HEK293 (cell line): Measurements from ENCODE around the gene DCC.

Experiments used
- CTCF ChIA-PET: fragments of 350-600 bp; formaldehyde crosslinking; extraction: SDS; loops from one replicate; lab custom pipeline; 2021; ENCODE audit warnings: antibody characterized with exemption; lab: Yijun Ruan, JAX
- POLR2A ChIA-PET: fragments of 300-600 bp; formaldehyde crosslinking; extraction: SDS; loops from one replicate; lab custom pipeline; 2020; ENCODE audit warnings: antibody characterized with exemption, inconsistent platforms; lab: Yijun Ruan, JAX
- H3K27ac ChIP-seq: fragments of 200-500 bp; sonication (Bioruptor generic); 2 replicates; pipeline ENCODE4 v1.5.1; 2014; ENCODE audit warnings: low read depth, low read length, control low read depth, inconsistent platforms; ENCODE audit errors: extremely low read depth
- H3K36me3 ChIP-seq, 2 experiments: fragments of 200-500 bp in 1 of 2; sonication (Bioruptor generic) in 1 of 2; 1 replicate in 1 of 2; 2 replicates in 1 of 2; pipeline ENCODE4 v1.5.1; 2014 to 2017; ENCODE audit warnings: inconsistent platforms in 2 of 2, low read length in 2 of 2; ENCODE audit not compliant: control insufficient read depth in 2 of 2, insufficient read depth in 1 of 2
- H3K4me1 ChIP-seq: fragments of 200-500 bp; sonication (Bioruptor generic); 2 replicates; pipeline ENCODE4 v1.5.1; 2014; ENCODE audit warnings: mild to moderate bottlenecking, low read length, inconsistent platforms; ENCODE audit not compliant: control insufficient read depth, insufficient read depth
- H3K4me3 ChIP-seq: 2 replicates; pipeline ENCODE4 v1.5.1; 2011; ENCODE audit warnings: low read depth, mild to moderate bottlenecking, control low read depth, low read length, moderate library complexity
- H3K9me3 ChIP-seq: fragments of 200-500 bp; sonication (Bioruptor generic); 2 replicates; pipeline ENCODE4 v1.5.1; 2014; ENCODE audit warnings: low read depth, low read length, inconsistent platforms; ENCODE audit not compliant: control insufficient read depth, insufficient read depth
- ELK4 ChIP-seq: IDR thresholded peaks from 2 replicates; pipeline ENCODE4 v1.6.1; 2011; ENCODE audit warnings: mild to moderate bottlenecking, low read depth, low read length, borderline replicate concordance
- GLI2 ChIP-seq: fragments of 450-650 bp; formaldehyde crosslinking; IDR thresholded peaks from 2 replicates; pipeline ENCODE4; 2017; ENCODE audit warnings: missing biosample characterization, missing genetic modification characterization, low read depth, borderline replicate concordance
- PRDM1 ChIP-seq: fragments of 450-650 bp; formaldehyde crosslinking; IDR thresholded peaks from 2 replicates; pipeline ENCODE4; 2016; ENCODE audit warnings: missing biosample characterization, missing genetic modification characterization
- WT1 ChIP-seq: fragments of 450-650 bp; formaldehyde crosslinking; IDR thresholded peaks from 2 replicates; pipeline ENCODE4 v1.5.1; 2016; ENCODE audit warnings: missing biosample characterization, missing genetic modification characterization
- YY2 ChIP-seq: fragments of 450-650 bp; formaldehyde crosslinking; IDR thresholded peaks from 2 replicates; pipeline ENCODE4 v1.5.1; 2016; ENCODE audit warnings: missing biosample characterization, missing genetic modification characterization
- ZBTB44 ChIP-seq: fragments of 450-650 bp; IDR thresholded peaks from 2 replicates; pipeline ENCODE4 v1.5.1; 2018; ENCODE audit warnings: missing biosample characterization, mild to moderate bottlenecking, missing genetic modification characterization
- ZBTB49 ChIP-seq: fragments of 450-650 bp; formaldehyde crosslinking; IDR thresholded peaks from 2 replicates; pipeline ENCODE4 v1.5.1; 2016; ENCODE audit warnings: missing biosample characterization, missing genetic modification characterization, low read depth
- ZNF18 ChIP-seq: fragments of 450-650 bp; formaldehyde crosslinking; IDR thresholded peaks from 2 replicates; pipeline ENCODE4 v1.5.1; 2016; ENCODE audit warnings: missing biosample characterization, missing genetic modification characterization
- ZNF350 ChIP-seq: fragments of 450-650 bp; formaldehyde crosslinking; IDR thresholded peaks from 2 replicates; pipeline ENCODE4 v1.5.0; 2017; ENCODE audit warnings: missing biosample characterization, mild to moderate bottlenecking, missing genetic modification characterization
- ZNF624 ChIP-seq: fragments of 450-650 bp; formaldehyde crosslinking; IDR thresholded peaks from 2 replicates; pipeline ENCODE4 v1.5.1; 2017; ENCODE audit warnings: missing biosample characterization, missing genetic modification characterization
- ZNF660 ChIP-seq: fragments of 450-650 bp; IDR thresholded peaks from 2 replicates; pipeline ENCODE4 v1.5.1; 2018; ENCODE audit warnings: missing biosample characterization, mild to moderate bottlenecking, missing genetic modification characterization
- ZNF677 ChIP-seq: fragments of 450-650 bp; IDR thresholded peaks from 2 replicates; pipeline ENCODE4 v1.5.0; 2018; ENCODE audit warnings: missing biosample characterization, mild to moderate bottlenecking, missing genetic modification characterization, moderate library complexity
- ZNF776 ChIP-seq: fragments of 450-650 bp; formaldehyde crosslinking; IDR thresholded peaks from 2 replicates; pipeline ENCODE4 v1.5.0; 2017; ENCODE audit warnings: missing biosample characterization, missing genetic modification characterization, borderline replicate concordance
- ZSCAN23 ChIP-seq: fragments of 450-650 bp; formaldehyde crosslinking; IDR thresholded peaks from 2 replicates; pipeline ENCODE4 v1.5.1; 2016; ENCODE audit warnings: missing biosample characterization, missing genetic modification characterization
- TF ChIP-seq, protein P1 (sequence below): fragments of 450-650 bp; formaldehyde crosslinking; IDR thresholded peaks from 2 replicates; pipeline ENCODE4 v1.5.1; 2016; ENCODE audit warnings: missing biosample characterization, missing genetic modification characterization
- TF ChIP-seq, protein P2 (sequence below): fragments of 450-650 bp; formaldehyde crosslinking; IDR thresholded peaks from 2 replicates; pipeline ENCODE4 v1.5.1; 2016; ENCODE audit warnings: missing biosample characterization, missing genetic modification characterization

DCC gene

DNA sequence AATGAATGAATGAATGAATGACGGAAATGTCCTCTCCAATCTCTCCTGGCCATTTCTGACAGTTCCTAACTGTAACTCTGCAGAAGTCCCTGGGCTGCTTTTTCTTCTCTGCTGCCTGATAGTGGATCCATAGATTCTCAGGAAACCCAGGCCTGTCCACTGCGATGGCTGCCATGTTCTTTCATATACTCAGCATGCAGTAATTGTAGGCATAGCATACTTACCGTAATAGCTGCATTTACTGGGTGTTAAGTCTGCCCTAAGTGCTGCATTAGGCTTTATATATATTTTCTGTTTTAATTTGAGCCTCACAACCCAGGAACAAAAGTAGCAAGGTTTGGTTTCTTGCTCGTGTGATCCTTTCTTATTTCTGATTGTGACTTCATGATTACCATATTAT is 122.9 kb downstream of the DCC start (continued):
- TF ChIP-seq, protein P1, sequence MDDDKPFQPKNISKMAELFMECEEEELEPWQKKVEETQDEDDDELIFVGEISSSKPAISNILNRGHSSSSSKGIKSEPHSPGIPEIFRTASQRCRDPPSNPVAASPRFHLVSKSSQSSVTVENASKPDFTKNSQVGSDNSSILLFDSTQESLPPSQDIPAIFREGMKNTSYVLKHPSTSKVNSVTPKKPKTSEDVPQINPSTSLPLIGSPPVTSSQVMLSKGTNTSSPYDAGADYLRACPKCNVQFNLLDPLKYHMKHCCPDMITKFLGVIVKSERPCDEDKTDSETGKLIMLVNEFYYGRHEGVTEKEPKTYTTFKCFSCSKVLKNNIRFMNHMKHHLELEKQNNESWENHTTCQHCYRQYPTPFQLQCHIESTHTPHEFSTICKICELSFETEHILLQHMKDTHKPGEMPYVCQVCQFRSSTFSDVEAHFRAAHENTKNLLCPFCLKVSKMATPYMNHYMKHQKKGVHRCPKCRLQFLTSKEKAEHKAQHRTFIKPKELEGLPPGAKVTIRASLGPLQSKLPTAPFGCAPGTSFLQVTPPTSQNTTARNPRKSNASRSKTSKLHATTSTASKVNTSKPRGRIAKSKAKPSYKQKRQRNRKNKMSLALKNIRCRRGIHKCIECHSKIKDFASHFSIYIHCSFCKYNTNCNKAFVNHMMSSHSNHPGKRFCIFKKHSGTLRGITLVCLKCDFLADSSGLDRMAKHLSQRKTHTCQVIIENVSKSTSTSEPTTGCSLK (tag by site-specific recombination): no peak
- no peak for TF ChIP-seq ZBTB44
- TF ChIP-seq ZNF624 (tag by site-specific recombination): no peak
- no peak for TF ChIP-seq YY2 (tag by site-specific recombination)

DNA sequence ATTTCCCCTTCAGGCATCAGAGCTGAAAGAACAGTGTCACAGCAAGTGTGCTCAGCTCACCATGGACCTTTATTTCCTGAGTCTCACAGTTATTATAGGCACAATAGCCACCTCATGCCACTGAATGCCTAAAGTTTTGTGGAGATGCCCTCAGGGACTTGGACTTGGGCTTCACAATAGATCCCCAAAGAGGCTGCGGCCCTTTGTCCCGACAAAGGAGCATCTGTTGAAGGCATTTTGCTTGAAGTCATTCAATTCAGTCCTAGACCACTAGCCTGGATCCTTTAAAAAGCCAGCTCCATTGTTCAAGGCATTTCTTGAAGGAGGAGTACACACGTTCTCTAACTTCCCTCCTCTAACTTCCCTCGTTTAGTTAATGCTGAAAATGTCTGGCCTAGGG is 125.4 kb downstream of the DCC start:
- Histone ChIP-seq H3K9me3 (no peaks in the 10 kb centered on the region), H3K4me1 (no peaks in the 10 kb centered on the region), H3K36me3 (no peaks in the 10 kb centered on the region), H3K4me3 (no peak overlapping the region), H3K27ac (no peak overlapping the region)
- CTCF ChIA-PET: no interaction called here
- POLR2A ChIA-PET: no interaction called here
- TF ChIP-seq, protein P2, sequence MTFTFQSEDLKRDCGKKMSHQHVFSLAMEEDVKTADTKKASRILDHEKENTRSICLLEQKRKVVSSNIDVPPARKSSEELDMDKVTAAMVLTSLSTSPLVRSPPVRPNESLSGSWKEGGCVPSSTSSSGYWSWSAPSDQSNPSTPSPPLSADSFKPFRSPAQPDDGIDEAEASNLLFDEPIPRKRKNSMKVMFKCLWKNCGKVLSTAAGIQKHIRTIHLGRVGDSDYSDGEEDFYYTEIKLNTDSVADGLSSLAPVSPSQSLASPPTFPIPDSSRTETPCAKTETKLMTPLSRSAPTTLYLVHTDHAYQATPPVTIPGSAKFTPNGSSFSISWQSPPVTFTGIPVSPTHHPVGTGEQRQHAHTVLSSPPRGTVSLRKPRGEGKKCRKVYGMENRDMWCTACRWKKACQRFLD: no peak
- TF ChIP-seq GLI2 (tag by site-specific recombination) (no peak), ZNF350 (no peak), PRDM1 (tag by site-specific recombination) (no peak), ZSCAN23 (tag by site-specific recombination) (no peak), WT1 (tag by site-specific recombination) (no peak), ZNF660 (tag by site-specific recombination) (no peak), ZBTB49 (no peak), ZNF677 (no peak), ELK4 (no peak), ZNF776 (tag by site-specific recombination) (no peak), ZNF18 (tag by site-specific recombination) (no peak)
